ENCODE data around the gene DYNLT3. TPM values are rescaled to one million over a fixed set of nuclear protein-coding genes. Genes with fewer than 3 reads are reported as not detected.

The DYNLT3 gene
- polyA plus RNA-seq, 2 of the 4 experiments (the other 2 are of a cell fraction) = 26.8 to 27.3 TPM

- Histone ChIP-seq H3K4me2 (no peak overlapping the region), H3K4me3 (no peak overlapping the region), H3K27ac (no peak overlapping the region), H3K4me1 (no peaks in the 10 kb centered on the region), H3K9me3 (no peaks in the 10 kb centered on the region)
- FAIRE-seq (no peak), ATAC-seq (no peak), DNase-seq (ENCODE audit: low read depth in 1 of 2, low spot score in 1 of 2) (no peak)
- CTCF ChIA-PET = interaction anchor here (0.7 to 1.5 kb wide), 4 partner anchors 9 to 95 kb away, joined by 3 to 8 read pairs (median 4); no protein-coding TSS in a partner anchor
- TF ChIP-seq ESRRA (IDR thresholded peaks at IDR 0.05; ENCODE audit: borderline replicate concordance, low read length) (no peak), RARB (CRISPR knock-in tag; IDR thresholded peaks at IDR 0.05) (no peak), RFX5 (IDR thresholded peaks at IDR 0.05) (no peak), POLR2A (IDR thresholded peaks at IDR 0.05; ENCODE audit: low read length) (no peak), PBX3 (IDR thresholded peaks at IDR 0.05) (no peak), EP300 (IDR thresholded peaks at IDR 0.05) (no peak)
- 40% methylated on average over 4 of the region's 4 CpGs for WGBS (ENCODE audit: missing lambda C conversion rate)
- POLR2A ChIA-PET = no interaction called here
These were observed 30.6 kb downstream of the DYNLT3 start for GRCh38 chrX:37816766-37817165.

GRCh38 chrX:37815366-37815765 lies 32.0 kb downstream of the DYNLT3 start:
- DNase-seq (ENCODE audit: low read depth in 1 of 2, low spot score in 1 of 2) (no peak), FAIRE-seq (no peak), ATAC-seq (no peak)
- Histone ChIP-seq H3K4me2 (no peak overlapping the region), H3K4me3 (no peak overlapping the region), H3K4me1 (no peaks in the 10 kb centered on the region), H3K27ac (no peak overlapping the region), H3K9me3 (no peaks in the 10 kb centered on the region)
- no peak for TF ChIP-seq NFE2L2 (conservative IDR thresholded peaks at IDR 0.05; ENCODE audit: low read length)
- TF ChIP-seq HOXB13 (CRISPR knock-in tag; IDR thresholded peaks at IDR 0.05; ENCODE audit: low read depth) = no peak
- TF ChIP-seq RAD21 (conservative IDR thresholded peaks at IDR 0.05 in 1 of 2, IDR thresholded peaks at IDR 0.05 in 1 of 2) = no peak
- TF ChIP-seq POLR2AphosphoS2 (conservative IDR thresholded peaks at IDR 0.05; ENCODE audit: low read length) = no peak
- no peak for TF ChIP-seq MAZ (IDR thresholded peaks at IDR 0.05; ENCODE audit: borderline replicate concordance, low read depth, low read length)
- no peak for TF ChIP-seq SREBF2 (IDR thresholded peaks at IDR 0.05)
- TF ChIP-seq FOXS1 (CRISPR knock-in tag; IDR thresholded peaks at IDR 0.05) = no peak
- TF ChIP-seq, protein P1, sequence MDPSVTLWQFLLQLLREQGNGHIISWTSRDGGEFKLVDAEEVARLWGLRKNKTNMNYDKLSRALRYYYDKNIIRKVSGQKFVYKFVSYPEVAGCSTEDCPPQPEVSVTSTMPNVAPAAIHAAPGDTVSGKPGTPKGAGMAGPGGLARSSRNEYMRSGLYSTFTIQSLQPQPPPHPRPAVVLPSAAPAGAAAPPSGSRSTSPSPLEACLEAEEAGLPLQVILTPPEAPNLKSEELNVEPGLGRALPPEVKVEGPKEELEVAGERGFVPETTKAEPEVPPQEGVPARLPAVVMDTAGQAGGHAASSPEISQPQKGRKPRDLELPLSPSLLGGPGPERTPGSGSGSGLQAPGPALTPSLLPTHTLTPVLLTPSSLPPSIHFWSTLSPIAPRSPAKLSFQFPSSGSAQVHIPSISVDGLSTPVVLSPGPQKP (IDR thresholded peaks at IDR 0.05; ENCODE audit: low read depth, low read length) = no peak
- no peak for TF ChIP-seq ZNF302 (CRISPR knock-in tag; IDR thresholded peaks at IDR 0.05)
- TF ChIP-seq ZSCAN20 (CRISPR knock-in tag; IDR thresholded peaks at IDR 0.05) = no peak
- no peak for TF ChIP-seq NPAS2 (CRISPR knock-in tag; IDR thresholded peaks at IDR 0.05; ENCODE audit: borderline replicate concordance)
- no peak for TF ChIP-seq TP53 (CRISPR knock-in tag; IDR thresholded peaks at IDR 0.05)
- TF ChIP-seq GATA3 (IDR thresholded peaks at IDR 0.05; ENCODE audit: borderline replicate concordance) = no peak
- TF ChIP-seq, protein P2, sequence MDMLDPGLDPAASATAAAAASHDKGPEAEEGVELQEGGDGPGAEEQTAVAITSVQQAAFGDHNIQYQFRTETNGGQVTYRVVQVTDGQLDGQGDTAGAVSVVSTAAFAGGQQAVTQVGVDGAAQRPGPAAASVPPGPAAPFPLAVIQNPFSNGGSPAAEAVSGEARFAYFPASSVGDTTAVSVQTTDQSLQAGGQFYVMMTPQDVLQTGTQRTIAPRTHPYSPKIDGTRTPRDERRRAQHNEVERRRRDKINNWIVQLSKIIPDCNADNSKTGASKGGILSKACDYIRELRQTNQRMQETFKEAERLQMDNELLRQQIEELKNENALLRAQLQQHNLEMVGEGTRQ (IDR thresholded peaks at IDR 0.05) = no peak
- no peak for TF ChIP-seq TFCP2L1 (CRISPR knock-in tag; IDR thresholded peaks at IDR 0.05)
- TF ChIP-seq CEBPB (IDR thresholded peaks at IDR 0.05) = no peak
- 44% methylated on average over 5 of the region's 5 CpGs for WGBS (ENCODE audit: missing lambda C conversion rate)
- CTCF ChIA-PET = interaction anchor here (2.9 kb wide), 1 partner anchor 10 kb away, joined by 9 read pairs; no protein-coding TSS in a partner anchor
- POLR2A ChIA-PET = no interaction called here

GRCh38 chrX:37813570-37813969 lies 33.8 kb downstream of the DYNLT3 start:
- no peaks in the 10 kb centered on the region for H3K9me3 ChIP-seq
- DNase-seq (ENCODE audit: low read depth in 1 of 2, low spot score in 1 of 2) = no peak
- no peak overlapping the region for H3K4me2 ChIP-seq
- TF ChIP-seq JUNB (IDR thresholded peaks at IDR 0.05) (no peak), CTCF (IDR thresholded peaks at IDR 0.05) (no peak), HES2 (IDR thresholded peaks at IDR 0.05) (no peak), TP53 (CRISPR knock-in tag; IDR thresholded peaks at IDR 0.05) (no peak), CBX2 (IDR thresholded peaks at IDR 0.05; ENCODE audit: borderline replicate concordance, low read depth) (no peak), BHLHE40 (IDR thresholded peaks at IDR 0.05; ENCODE audit: low read depth, low read length) (no peak)
- 50% methylated on average over 4 of the region's 4 CpGs for WGBS (ENCODE audit: missing lambda C conversion rate)
- CTCF ChIA-PET = interaction anchor here (2.9 kb wide), 1 partner anchor 12 kb away, joined by 9 read pairs; no protein-coding TSS in a partner anchor
- no peak overlapping the region for H3K27ac ChIP-seq
- H3K4me1 ChIP-seq = no peaks in the 10 kb centered on the region
- H3K4me3 ChIP-seq = no peak overlapping the region
- no peak for ATAC-seq
- FAIRE-seq = peak; percentile 95
- POLR2A ChIA-PET = no interaction called here
